Stimulated activated CD4-positive, alpha-beta T cell treated with anti-CD3 and anti-CD28 coated beads, Interleukin-4, amount 100 ng/mL, for 24 hours (primary cell): Measurements from ENCODE around the gene ZNF236.
"Not testable (repeated sequence)": the region's sequence is repeated elsewhere in the genome, so short reads cannot be mapped to it uniquely, and the experiment has no call there.

Experiments
- DNase-seq: peaks from one replicate; pipeline ENCODE4 v3.0.0-alpha.2; 2020

The ZNF236 gene

DNA sequence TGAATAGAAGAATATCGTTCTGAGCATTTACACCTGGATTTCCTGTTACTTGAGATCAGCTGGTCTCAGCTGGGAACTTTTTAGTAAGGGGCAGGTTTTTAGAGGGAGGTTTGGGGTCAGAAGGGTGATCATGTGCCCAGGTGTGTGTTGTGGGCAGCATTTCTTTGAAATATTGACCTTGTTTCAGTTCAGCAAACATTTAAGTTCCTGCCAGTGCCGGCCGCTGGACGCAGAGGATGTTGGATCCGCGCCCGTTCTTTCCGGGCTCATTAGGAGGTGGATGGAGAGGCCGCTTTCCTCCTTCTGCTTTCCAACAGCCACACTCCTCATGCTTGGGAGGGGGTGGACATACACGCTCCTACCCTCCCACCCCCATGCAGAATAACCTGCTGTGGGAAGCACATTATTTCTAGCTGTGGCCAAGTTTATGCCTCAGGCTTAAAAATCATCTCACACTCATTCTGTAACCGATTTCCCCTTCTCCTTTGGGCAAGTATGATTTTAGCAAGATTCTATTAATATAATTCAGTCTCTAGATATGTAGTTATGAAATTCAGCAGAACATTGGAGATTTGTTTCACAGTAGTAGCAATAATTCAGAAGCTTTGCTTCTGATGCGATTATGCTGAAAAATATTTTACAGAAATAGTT is 131.4 kb downstream of the ZNF236 start:
- no peak for DNase-seq

DNA sequence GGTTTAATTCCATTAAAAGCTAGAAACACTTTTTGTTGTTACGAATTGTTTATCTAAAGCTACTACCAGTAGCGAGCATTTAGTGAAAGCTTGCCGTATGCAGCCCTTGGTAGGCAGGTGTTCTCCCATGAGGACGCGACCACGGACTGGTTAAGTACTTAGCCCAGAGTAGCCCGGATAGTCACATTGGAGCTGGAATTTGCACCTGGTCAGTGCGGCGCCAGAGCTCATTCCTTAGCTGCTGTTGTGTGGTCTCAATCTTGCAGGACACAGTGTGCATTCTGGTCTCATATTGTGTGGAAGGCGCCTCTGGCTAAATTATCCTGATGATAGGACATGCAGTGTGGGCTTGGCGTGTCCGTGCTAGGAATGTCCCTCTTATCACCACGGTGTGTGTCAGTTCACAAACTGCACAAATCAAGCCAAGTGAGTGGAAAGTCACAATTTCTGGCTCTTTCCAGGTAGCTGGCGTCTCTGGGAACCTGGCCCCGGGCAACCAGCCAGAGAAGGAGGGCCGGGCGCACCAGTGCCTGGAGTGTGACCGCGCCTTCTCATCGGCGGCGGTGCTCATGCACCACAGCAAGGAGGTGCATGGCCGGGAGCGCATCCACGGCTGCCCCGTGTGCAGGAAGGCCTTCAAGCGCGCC is 133.3 kb downstream of the ZNF236 start:
- DNase-seq = no peak

DNA sequence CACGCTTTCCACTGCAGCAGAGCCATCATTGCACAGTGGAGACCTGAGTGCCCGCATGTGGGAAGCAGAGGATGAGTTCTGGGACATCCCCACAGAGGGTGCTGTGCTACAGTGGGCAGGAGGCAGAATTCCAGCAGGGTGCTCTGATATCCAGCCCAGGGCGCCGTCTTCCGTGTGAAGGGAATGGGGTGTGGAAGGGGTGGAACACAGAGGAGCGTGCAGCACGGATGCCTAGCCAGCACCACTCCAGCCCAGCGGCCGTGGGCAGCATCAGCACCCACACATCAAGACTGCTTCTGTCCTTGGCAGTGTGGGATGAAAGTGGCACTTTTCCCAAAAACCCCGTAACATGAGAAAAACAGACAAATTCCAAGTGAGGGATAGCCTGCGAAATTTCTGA is 134.3 kb downstream of the ZNF236 start:
- DNase-seq = no peak

DNA sequence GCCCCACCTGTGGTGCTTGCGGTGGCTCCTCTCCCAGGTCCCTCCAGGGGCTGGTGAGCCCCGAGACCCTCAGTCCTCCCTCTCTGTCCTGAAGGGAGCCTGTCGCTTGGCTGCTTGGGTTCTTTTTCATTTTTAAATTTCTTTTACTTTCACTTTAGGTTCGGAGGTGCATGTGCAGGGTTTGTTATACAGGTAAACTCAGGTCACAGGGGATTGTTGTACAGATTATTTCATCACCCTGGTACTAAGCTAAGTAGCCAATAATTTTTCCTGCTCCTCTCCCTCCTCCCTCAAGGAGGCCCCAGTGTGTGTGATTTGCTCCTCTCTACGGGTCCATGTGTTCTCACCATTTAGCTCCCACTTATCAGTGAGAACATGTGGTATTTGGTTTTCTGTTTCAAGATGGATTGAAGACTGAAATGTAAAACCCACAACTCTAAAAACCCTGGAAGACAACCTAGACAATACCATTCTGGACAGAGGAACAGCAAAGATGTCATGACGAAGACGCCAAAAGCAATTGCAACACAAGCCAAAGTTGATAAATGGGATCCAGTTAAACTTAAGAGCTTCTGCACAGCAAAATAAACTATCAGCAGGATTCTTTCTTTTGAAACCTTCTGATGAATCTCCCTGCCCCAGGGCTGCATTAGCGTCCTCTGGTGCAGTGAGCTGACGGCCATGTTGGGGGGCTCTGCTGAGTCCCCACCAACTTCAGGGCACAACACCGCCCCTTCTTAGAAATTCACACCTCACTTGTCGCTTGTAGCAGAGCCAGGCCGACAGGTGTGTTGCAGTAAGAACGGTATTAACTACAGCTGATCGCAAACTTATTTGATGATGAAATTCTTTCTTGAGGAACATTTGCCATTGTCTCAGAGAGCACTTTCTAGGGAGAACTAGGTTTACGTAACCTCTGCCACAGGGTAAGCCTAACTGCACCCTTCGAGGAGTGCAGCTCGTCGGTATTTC is 135.3 kb downstream of the ZNF236 start:
- no peak for DNase-seq

DNA sequence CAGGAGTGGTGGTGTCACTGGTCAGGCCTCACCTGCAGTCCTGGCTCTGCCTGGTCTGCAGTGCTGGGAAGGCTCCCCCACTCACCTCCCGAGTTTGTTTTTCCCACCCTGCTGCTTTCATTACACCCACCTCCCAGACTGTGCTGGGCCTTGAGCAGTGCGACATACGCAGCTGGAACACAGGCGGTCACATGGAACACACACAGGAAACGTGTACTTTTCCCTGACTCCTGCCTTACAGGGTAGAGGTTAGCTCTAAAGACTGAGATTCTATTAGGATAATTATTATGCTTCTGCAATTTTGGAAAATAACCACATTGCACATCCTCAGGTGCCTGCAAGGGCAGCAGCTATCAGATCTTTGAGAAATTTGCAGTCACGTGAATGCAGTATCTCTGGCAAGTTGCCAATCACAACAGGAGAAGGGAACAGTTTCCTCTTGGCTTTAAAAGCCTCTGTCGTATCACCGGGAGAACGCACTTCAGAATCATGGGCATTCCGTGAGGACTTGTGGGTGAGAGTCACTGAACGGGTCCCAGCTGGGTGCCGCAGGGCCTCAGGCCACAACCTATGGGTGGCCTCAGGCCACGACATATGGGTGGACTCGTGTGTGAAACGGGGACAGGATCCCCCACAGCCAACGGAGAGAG is 136.5 kb downstream of the ZNF236 start:
- DNase-seq = no peak

DNA sequence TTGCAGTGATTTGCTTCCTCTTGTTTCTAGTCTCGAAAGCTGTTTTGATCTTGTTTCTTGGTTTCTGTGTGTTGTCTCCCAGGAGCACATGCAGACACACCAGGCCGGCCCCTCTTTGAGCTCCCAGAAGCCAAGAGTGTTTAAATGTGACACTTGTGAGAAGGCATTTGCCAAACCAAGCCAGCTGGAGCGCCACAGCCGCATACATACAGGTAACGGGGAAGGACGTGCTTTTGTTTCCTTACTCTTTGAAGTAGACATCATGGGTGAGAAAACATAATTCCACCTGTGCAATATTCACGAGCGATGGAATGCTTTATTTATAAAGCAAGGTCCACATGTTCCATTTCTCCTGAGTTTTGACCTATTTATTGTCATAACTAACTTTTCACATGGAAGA is 137.2 kb downstream of the ZNF236 start:
- no peak for DNase-seq

DNA sequence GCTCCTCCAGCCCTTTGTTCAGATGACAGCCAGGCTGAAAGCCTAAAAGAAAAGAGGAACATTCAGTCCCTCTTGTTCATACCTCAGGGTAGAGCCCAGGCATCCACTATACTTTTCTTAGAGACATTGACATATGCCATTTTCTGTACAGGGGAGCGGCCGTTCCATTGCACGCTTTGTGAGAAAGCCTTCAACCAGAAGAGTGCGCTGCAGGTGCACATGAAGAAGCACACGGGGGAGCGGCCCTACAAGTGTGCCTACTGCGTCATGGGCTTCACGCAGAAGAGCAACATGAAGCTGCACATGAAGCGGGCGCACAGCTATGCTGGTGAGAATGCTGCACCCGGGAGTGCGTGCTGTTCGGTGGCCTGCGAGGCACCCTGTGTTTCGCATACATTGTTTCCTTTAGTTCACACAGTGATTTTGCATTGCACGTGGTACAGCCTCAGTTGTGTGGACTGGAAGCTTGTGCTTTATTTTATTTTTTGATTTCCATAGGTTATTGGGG is 138.2 kb downstream of the ZNF236 start:
- DNase-seq = no peak

DNA sequence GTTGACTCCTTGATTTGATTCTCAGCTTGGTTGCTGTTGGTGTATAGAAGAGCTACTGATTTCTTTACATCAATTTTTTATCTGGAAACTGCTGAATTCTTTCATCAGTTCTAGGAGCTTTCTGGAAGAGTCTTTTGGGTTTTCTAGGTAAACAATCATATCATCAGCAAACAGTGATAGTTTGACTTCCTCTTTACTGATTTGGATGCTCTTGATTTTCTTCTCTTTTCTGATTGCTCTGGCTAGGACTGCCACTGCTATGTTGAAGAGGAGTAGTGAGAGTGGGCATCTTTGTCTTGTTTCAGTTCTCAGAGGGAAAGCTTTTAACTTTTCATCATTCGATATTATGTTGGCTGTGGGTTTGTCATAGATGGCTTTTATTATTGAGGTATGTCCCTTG is 140.5 kb downstream of the ZNF236 start:
- DNase-seq = no peak

DNA sequence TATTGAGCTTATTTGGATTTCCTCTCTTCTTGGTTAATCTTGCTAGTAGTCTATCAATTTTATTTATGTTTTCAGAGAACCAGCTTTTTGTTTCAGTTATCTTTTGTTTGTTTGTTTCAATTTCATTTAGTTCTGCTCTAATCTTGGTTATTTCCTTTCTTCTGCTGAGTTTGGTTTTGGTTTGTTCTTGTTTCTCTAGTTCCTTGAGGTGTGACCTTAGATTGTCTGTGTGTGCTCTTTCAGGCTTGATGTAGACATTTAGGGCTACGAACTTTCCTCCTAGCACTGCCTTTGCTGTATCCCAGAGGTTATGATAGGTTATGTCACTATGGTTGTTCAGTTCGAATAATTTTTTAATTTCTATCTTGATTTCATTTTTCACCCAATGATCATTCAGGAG is 141.6 kb downstream of the ZNF236 start:
- DNase-seq = no peak

DNA sequence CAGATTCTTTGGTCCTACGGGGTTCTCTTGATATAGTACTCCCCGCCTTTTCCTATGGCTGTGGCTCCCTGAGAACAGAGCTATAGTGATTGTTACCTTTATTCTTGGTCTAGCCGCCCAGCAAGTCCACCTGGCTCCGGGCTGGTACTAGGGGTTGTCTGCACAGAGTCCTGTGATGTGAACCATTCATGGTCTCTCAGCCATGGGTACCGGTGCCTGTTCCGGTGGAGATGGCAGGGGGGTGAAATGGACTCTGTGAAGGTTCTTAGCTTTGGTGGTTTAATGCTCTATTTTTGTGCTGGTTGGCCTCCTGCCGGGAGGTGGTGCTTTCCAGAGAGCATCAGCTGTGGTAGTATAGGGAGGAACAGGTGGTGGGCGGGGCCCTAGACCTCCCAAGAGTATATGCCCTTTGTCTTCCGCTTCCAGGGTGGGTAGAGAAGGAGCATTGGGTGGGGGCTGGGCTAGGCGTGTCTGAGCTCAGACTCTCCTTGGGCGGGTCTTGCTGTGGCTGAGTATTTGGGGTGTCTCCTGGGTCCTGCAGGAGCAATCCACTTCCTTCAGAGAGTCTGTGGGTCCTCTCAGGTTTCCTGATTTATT is 143.3 kb downstream of the ZNF236 start:
- DNase-seq = not testable (repeated sequence)

DNA sequence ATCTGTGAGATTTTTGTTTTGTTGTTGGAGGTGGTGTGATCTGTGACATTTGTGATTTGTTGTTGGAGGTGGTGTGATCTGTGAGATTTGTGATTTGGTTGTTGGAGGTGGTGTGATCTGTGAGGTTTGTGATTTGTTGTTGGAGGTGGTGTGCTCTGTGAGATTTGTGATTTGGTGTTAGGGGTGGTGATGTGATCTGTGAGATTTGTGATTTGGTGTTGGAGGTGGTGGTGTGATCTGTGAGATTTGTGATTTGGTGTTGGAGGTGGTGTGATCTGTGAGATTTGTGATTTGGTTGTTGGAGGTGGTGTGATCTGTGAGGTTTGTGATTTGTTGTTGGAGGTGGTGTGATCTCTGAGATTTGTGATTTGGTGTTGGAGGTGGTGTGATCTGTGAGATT is 144.9 kb downstream of the ZNF236 start:
- DNase-seq = not testable (repeated sequence)

DNA sequence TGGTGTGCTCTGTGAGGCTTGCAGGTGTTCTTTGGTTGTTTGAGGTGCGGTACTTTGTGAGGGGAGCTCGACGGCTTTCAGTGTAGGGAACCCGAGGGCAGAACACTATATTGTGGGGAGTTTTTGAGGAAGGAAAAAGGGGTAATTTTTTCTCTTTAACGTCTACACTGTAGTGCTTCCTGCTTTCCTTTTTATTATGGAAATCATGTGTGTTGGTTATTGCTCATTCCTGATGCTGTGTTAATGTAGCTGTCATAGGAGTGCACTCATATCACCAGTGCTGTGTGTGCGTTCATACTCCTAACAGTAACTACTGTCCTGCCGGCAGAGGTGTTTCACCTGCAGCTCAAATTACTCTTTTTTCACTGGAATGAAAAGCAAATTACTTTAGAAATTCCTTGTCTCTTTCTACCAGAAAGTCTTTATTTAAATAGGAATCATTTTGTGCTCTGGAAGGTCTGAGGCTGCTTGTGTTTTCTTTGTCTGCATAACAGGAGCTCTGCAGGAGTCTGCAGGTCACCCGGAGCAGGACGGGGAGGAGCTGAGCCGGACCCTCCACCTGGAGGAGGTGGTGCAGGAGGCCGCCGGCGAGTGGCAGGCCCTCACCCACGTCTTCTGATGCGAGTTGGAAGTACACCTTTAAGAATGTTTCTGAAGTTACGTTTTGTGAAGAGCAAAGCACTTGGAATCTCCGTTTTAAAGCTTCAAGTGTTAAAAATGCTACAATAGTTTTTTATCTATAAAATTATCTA is 145.5 kb downstream of the ZNF236 start:
- no peak for DNase-seq

DNA sequence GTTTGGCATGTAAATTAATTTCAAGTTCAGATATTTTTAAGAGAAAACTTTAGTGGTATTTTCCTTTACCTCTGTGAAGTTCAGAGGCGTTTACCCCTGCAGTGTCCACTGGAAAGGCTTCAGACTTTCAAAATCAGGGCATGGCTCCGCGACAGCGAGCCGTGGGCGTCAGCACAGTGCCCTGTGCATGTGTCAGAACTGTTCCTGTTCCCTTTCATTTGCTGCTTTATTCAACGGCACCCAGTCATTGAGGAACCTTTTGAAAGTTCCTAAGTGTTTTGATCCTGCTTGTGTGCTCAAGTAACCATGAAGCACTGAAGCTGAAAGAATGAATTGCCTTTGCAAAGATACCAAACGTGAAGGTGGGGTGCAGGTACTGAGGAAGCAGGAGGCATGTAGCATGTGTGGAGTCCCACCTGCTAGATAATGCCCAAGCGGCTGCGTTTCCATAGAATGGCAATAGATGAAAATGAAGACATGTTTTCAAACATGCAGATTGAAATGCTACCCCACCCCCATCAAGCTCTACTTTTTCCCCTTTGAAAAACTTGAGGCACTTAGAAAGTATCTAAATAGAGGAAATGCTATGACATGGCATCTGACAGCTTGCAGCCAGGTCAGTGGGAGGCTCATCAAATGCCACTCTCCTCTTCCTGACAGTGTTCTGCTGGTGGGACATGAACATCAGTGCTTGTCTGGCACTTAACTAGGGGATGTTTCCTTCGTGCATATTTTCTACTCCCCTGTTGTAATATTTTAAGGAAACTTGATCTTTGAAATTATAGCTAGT is 148.6 kb downstream of the ZNF236 start:
- DNase-seq = no peak

DNA sequence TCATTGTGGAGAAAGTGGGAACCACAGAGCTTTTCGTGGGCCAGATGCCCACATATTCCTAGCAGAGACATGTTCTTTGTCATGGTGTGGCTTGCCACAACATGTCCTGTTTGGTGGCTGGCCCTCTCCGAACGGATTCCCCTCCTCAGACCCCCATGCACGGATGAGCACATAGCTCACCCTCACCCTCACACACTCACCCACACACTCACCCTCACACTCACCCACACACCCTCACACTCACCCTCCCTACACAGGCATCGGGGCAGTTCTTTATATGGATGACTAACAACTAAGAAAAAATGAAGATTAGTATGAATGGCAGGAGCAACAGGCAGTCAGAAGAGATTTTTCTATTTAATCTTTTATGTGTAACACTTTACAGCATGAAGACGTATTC is 149.9 kb downstream of the ZNF236 start:
- no peak for DNase-seq

DNA sequence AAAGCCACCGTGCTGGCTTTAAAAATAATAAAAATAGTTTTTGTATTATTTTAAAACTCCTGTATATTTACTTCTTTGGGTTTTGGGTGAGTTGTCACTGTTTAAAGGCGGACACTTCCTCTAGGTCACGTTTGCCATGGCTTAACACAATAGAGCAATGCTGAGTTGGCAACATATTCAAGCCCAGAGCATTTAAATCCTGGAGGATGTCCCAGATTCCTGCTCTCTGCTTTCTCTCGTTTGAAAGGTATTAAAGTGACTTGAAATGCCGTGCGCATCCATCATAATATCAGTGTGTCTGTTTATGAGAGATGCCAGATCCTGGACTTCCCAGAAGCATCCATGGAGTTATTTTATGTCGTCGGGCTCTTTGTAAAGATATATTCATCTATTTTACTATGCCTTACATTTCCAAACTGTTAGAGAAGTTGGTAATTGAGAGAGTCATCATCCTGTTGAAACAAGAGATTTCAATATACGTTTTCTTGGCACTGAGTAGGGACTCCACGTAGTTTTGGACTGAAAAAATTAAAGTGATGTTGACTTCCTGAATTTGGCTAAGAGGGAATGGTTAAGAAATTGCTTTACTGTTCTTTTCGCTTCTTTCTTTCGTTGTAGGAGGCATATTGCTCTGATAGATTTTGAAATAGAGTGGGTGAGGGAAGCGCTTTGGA is 150.6 kb downstream of the ZNF236 start:
- no peak for DNase-seq

DNA sequence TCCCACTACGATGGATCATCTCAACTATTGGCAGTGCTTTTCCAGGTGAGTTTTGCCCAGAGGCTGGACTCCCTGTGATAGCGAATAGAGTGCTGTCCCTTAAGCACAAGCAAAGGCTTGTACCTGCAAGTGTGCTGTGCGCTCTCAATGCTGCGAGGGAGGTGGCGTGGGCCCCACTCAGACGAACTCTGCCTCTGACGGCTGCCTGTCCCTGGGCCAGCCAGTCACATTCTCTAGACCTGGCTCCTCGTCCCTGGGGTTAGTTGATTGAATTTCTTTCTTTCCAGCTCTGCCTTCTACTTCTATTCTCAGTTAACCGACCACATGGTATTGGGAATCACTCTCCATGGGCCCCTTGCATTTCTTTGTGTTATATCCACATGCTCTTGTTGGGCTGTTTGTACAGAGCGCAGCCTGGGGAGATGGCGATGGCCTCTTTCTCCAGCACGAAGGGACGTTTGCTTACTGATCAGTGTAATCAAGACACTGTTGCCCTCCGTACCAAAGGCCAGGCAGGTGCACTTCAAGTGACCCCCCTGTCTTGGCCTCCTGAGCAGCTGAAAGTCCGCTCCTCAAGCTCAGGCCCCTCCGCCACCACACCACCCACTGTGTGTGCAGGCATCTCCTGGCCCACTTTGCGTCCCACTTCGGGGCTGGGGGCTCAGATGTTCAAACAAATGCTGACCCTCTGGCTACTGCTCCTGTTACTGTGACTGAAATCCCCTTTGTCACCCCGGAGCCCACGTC is 151.3 kb downstream of the ZNF236 start:
- DNase-seq = no peak

DNA sequence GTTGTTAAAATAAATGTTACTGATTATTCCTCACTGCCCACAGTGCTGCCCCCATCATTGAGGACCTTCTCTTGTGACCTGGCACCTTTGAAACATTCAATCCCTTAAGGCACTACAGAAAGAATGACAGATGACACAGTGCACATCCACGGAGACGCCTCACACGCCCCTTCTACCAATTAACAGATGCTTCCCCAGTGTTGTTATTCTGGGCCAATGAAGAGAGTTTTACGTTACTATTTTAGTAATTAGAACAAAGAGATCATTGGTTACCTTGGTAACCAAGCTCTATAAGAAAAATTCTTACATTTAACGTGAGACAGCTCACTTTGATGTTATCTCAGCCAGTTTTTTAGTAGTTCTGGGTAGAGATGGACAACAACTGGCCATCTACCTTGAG is 152.0 kb downstream of the ZNF236 start:
- DNase-seq = no peak

DNA sequence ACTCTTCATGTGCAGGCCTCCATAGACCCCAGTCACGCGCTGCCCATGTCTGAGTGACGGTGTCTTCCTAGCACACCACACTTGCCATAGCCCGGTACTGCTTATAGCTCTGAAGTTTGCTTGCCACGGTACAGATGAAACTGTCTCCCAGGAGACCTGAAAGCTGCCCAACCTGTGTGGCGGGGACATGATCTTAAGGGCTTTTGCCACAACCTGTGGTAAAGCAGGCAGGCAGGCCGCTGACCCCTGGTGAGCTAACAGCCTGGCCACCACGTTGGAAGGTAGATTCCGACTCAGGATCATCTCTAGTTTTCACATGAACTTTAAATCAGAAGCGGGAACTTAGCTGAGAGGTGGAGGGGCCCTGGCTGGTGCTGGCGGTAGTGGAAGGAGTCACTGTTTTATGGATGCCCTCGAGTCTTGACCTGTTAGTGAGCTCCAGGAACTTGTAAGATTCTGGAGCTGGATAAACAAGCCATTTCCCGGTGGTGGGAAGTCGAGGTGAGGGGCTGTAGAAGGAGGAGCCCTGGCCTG is 153.3 kb downstream of the ZNF236 start:
- DNase-seq = no peak

DNA sequence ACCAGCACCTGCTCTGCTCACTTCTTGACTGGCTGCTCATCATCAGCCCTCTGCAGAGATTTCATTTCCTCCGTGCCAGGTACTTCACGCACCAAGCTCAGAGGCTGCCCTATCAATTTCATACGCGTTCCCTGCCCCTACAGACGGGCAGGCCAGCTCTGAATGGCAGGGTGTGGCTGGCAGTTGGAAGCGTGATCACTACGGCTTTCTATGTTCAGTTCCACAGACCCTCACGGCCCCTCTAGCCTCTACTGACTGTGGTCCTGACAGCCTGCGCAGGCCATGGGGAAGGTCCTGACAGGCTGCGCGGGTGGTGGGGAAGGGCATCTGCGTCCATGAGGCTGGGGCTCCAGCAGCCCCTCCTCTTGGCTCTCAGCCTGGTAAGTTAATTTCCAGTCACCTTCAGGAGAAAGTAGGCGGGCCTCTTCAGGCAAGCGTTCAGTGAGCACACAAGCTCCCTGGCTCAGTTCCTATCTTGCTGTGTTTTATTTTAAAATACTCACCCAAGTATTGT is 154.8 kb downstream of the ZNF236 start:
- no peak for DNase-seq
